Glutamatergic neuron (in vitro differentiated cells): ENCODE measurements around the gene FRK. TPM values are rescaled to one million over a fixed set of nuclear protein-coding genes. Genes with fewer than 3 reads are reported as not detected.

Experiments
- DNase-seq: peaks from one replicate; pipeline ENCODE4 v3.0.0; 2022
- H3K27ac Mint-ChIP-seq: one replicate; pipeline ENCODE4 v1.8.0; 2020; ENCODE audit warnings: mild to moderate bottlenecking, mixed read lengths, inconsistent platforms; ENCODE audit not compliant: unreplicated experiment
- H3K27me3 Mint-ChIP-seq: one replicate; pipeline ENCODE4 v1.8.0; 2020; ENCODE audit warnings: mild to moderate bottlenecking, moderate library complexity, mixed read lengths, inconsistent platforms; ENCODE audit not compliant: unreplicated experiment
- H3K36me3 Mint-ChIP-seq: one replicate; pipeline ENCODE4 v1.8.0; 2020; ENCODE audit warnings: mild to moderate bottlenecking, mixed read lengths, inconsistent platforms; ENCODE audit not compliant: unreplicated experiment
- H3K4me1 Mint-ChIP-seq: one replicate; pipeline ENCODE4 v1.8.0; 2020; ENCODE audit warnings: mild to moderate bottlenecking, low read depth, mixed read lengths, inconsistent platforms; ENCODE audit not compliant: unreplicated experiment
- H3K4me3 Mint-ChIP-seq: one replicate; pipeline ENCODE4 v1.8.0; 2020; ENCODE audit warnings: mild to moderate bottlenecking, mixed read lengths, inconsistent platforms; ENCODE audit not compliant: unreplicated experiment
- H3K9me3 Mint-ChIP-seq: one replicate; pipeline ENCODE4 v1.8.0; 2020; ENCODE audit warnings: mild to moderate bottlenecking, moderate library complexity, mixed read lengths, inconsistent platforms; ENCODE audit not compliant: unreplicated experiment
- CTCF ChIP-seq: fragments of 200-600 bp; sonication (generic); IDR thresholded peaks from one replicate; pipeline ENCODE4 v1.5.0; 2021; ENCODE audit not compliant: partially characterized antibody, unreplicated experiment
- long read RNA-seq: library from polyadenylated mRNA; unstranded; transcript quantifications from one replicate; pipeline ENCODE4 v2.0.0, GENCODE V29; 2020; ENCODE audit not compliant: unreplicated experiment
- total RNA-seq: library from RNA; stranded (reverse); fragmentation: NEBNext Ultra II Directional; extraction: Animal tissue kit (Norgen Biotek cat#: 25700); gene quantifications from one replicate; pipeline ENCODE4 v1.2.1, GENCODE V29; 2021; ENCODE audit not compliant: unreplicated experiment

The FRK gene
- 0.37 TPM for total RNA-seq
- long read RNA-seq, result 0 reads

GRCh38 chr6:116060572-116061283, at the start of gene FRK:
Gene FRK, minus strand, starts transcription at chr6:116060891. Its CDS starts 580 bp downstream, at chr6:116060311.
- no peak for TF ChIP-seq CTCF
- Mint-ChIP-seq H3K27me3 (no peaks in the 10 kb centered on the region), H3K4me3 (no peak within 1 kb of the TSS), H3K27ac (no peak within 1 kb of the TSS), H3K9me3 (no peaks in the 10 kb centered on the region), H3K36me3 (no peaks in the 10 kb centered on the region), H3K4me1 (peaks cover 3% of the 10 kb centered on the region)
- DNase-seq, result no peak

GRCh38 chr6:116108836-116109235, 48.1 kb upstream of the FRK start:
- Mint-ChIP-seq H3K9me3 (no peaks in the 10 kb centered on the region), H3K27me3 (no peaks in the 10 kb centered on the region), H3K27ac (peak overlapping the region; percentile 1), H3K4me1 (peaks cover 9% of the 10 kb centered on the region), H3K36me3 (no peaks in the 10 kb centered on the region), H3K4me3 (no peak overlapping the region)
- DNase-seq, result no peak
- TF ChIP-seq CTCF, result no peak

- H3K27me3 Mint-ChIP-seq, result no peaks in the 10 kb centered on the region
- DNase-seq, result no peak
- no peak overlapping the region for H3K4me3 Mint-ChIP-seq
- no peak overlapping the region for H3K27ac Mint-ChIP-seq
- peaks cover 9% of the 10 kb centered on the region for H3K4me1 Mint-ChIP-seq
- peaks cover 2% of the 10 kb centered on the region for H3K9me3 Mint-ChIP-seq
- no peak for TF ChIP-seq CTCF
- H3K36me3 Mint-ChIP-seq, result no peaks in the 10 kb centered on the region
Measured at GRCh38 chr6:116106146-116106545, 45.5 kb upstream of the FRK start.

GRCh38 chr6:116105247-116105646, 44.6 kb upstream of the FRK start:
- peaks cover 9% of the 10 kb centered on the region for H3K4me1 Mint-ChIP-seq

More at GRCh38 chr6:116105247-116105646, 44.6 kb upstream of the FRK start:
- TF ChIP-seq CTCF, result no peak
- H3K9me3 Mint-ChIP-seq, result peaks cover 2% of the 10 kb centered on the region
- no peak overlapping the region for H3K27ac Mint-ChIP-seq
- DNase-seq, result no peak
- H3K4me3 Mint-ChIP-seq, result no peak overlapping the region
- peaks cover 3% of the 10 kb centered on the region for H3K27me3 Mint-ChIP-seq
- no peaks in the 10 kb centered on the region for H3K36me3 Mint-ChIP-seq
